ENCODE results near the gene BANK1.
"Not testable (repeated sequence)": the region's sequence is repeated elsewhere in the genome, so short reads cannot be mapped to it uniquely, and the experiment has no call there.

Gene BANK1

GRCh38 chr4:101864660-101865059 lies 74.1 kb downstream of the BANK1 start:
- no peaks in the 10 kb centered on the region for H3K36me3 ChIP-seq (ENCODE audit: control insufficient read depth, insufficient read depth, low read length)
- no peak overlapping the region for H3K4me3 ChIP-seq (ENCODE audit: insufficient read depth, low read depth, low read length, poor library complexity, severe bottlenecking)
- no peaks in the 10 kb centered on the region for H3K9me3 ChIP-seq (ENCODE audit: control insufficient read depth, low read length)
- no peak for DNase-seq
- H3K27ac ChIP-seq (ENCODE audit: insufficient read depth, low read length, poor library complexity, severe bottlenecking), result no peak overlapping the region
- no peaks in the 10 kb centered on the region for H3K27me3 ChIP-seq (replicated peaks; ENCODE audit: control insufficient read depth, insufficient read depth, low read length, poor library complexity, severe bottlenecking)
- no peaks in the 10 kb centered on the region for H3K4me1 ChIP-seq (ENCODE audit: control insufficient read depth, insufficient read depth, low read length, poor library complexity, severe bottlenecking)

- H3K27me3 ChIP-seq (replicated peaks; ENCODE audit: control insufficient read depth, insufficient read depth, low read length, poor library complexity, severe bottlenecking), result no peaks in the 10 kb centered on the region
Observed at GRCh38 chr4:101865501-101866062, 75.1 kb downstream of the BANK1 start.

GRCh38 chr4:101870874-101871273 lies 80.3 kb downstream of the BANK1 start:
- DNase-seq, result no peak

More at GRCh38 chr4:101865501-101866062, 75.1 kb downstream of the BANK1 start:
- no peak overlapping the region for H3K4me3 ChIP-seq (ENCODE audit: insufficient read depth, low read depth, low read length, poor library complexity, severe bottlenecking)
- no peak overlapping the region for H3K27ac ChIP-seq (ENCODE audit: insufficient read depth, low read length, poor library complexity, severe bottlenecking)
- H3K9me3 ChIP-seq (ENCODE audit: control insufficient read depth, low read length), result no peaks in the 10 kb centered on the region
- DNase-seq, result no peak
- no peaks in the 10 kb centered on the region for H3K4me1 ChIP-seq (ENCODE audit: control insufficient read depth, insufficient read depth, low read length, poor library complexity, severe bottlenecking)
- H3K36me3 ChIP-seq (ENCODE audit: control insufficient read depth, insufficient read depth, low read length), result no peaks in the 10 kb centered on the region

GRCh38 chr4:101871962-101872676 lies 81.6 kb downstream of the BANK1 start:
- H3K4me3 ChIP-seq (ENCODE audit: insufficient read depth, low read depth, low read length, poor library complexity, severe bottlenecking), result no peak overlapping the region
- H3K27ac ChIP-seq (ENCODE audit: insufficient read depth, low read length, poor library complexity, severe bottlenecking), result no peak overlapping the region
- H3K9me3 ChIP-seq (ENCODE audit: control insufficient read depth, low read length), result no peaks in the 10 kb centered on the region
- no peak for DNase-seq
- H3K27me3 ChIP-seq (replicated peaks; ENCODE audit: control insufficient read depth, insufficient read depth, low read length, poor library complexity, severe bottlenecking), result no peaks in the 10 kb centered on the region
- no peaks in the 10 kb centered on the region for H3K4me1 ChIP-seq (ENCODE audit: control insufficient read depth, insufficient read depth, low read length, poor library complexity, severe bottlenecking)
- no peaks in the 10 kb centered on the region for H3K36me3 ChIP-seq (ENCODE audit: control insufficient read depth, insufficient read depth, low read length)

More at GRCh38 chr4:101870874-101871273, 80.3 kb downstream of the BANK1 start:
- no peaks in the 10 kb centered on the region for H3K9me3 ChIP-seq (ENCODE audit: control insufficient read depth, low read length)
- no peaks in the 10 kb centered on the region for H3K4me1 ChIP-seq (ENCODE audit: control insufficient read depth, insufficient read depth, low read length, poor library complexity, severe bottlenecking)
- H3K27ac ChIP-seq (ENCODE audit: insufficient read depth, low read length, poor library complexity, severe bottlenecking), result no peak overlapping the region
- no peaks in the 10 kb centered on the region for H3K36me3 ChIP-seq (ENCODE audit: control insufficient read depth, insufficient read depth, low read length)
- H3K27me3 ChIP-seq (replicated peaks; ENCODE audit: control insufficient read depth, insufficient read depth, low read length, poor library complexity, severe bottlenecking), result no peaks in the 10 kb centered on the region
- no peak overlapping the region for H3K4me3 ChIP-seq (ENCODE audit: insufficient read depth, low read depth, low read length, poor library complexity, severe bottlenecking)

GRCh38 chr4:101885574-101885973 lies 95.0 kb downstream of the BANK1 start:
- Histone ChIP-seq H3K4me1 (ENCODE audit: control insufficient read depth, insufficient read depth, low read length, poor library complexity, severe bottlenecking) (no peaks in the 10 kb centered on the region), H3K27ac (ENCODE audit: insufficient read depth, low read length, poor library complexity, severe bottlenecking) (no peak overlapping the region), H3K36me3 (ENCODE audit: control insufficient read depth, insufficient read depth, low read length) (no peaks in the 10 kb centered on the region), H3K27me3 (replicated peaks; ENCODE audit: control insufficient read depth, insufficient read depth, low read length, poor library complexity, severe bottlenecking) (no peaks in the 10 kb centered on the region), H3K9me3 (ENCODE audit: control insufficient read depth, low read length) (no peaks in the 10 kb centered on the region), H3K4me3 (ENCODE audit: insufficient read depth, low read depth, low read length, poor library complexity, severe bottlenecking) (no peak overlapping the region)
- no peak for DNase-seq

- Histone ChIP-seq H3K27ac (ENCODE audit: insufficient read depth, low read length, poor library complexity, severe bottlenecking) (no peak overlapping the region), H3K27me3 (replicated peaks; ENCODE audit: control insufficient read depth, insufficient read depth, low read length, poor library complexity, severe bottlenecking) (no peaks in the 10 kb centered on the region), H3K9me3 (ENCODE audit: control insufficient read depth, low read length) (no peaks in the 10 kb centered on the region), H3K36me3 (ENCODE audit: control insufficient read depth, insufficient read depth, low read length) (no peaks in the 10 kb centered on the region), H3K4me3 (ENCODE audit: insufficient read depth, low read depth, low read length, poor library complexity, severe bottlenecking) (no peak overlapping the region), H3K4me1 (ENCODE audit: control insufficient read depth, insufficient read depth, low read length, poor library complexity, severe bottlenecking) (no peaks in the 10 kb centered on the region)
- no peak for DNase-seq
Observed at GRCh38 chr4:101886826-101887225, 96.3 kb downstream of the BANK1 start.

- Histone ChIP-seq H3K4me3 (ENCODE audit: insufficient read depth, low read depth, low read length, poor library complexity, severe bottlenecking) (no peak overlapping the region), H3K36me3 (ENCODE audit: control insufficient read depth, insufficient read depth, low read length) (no peaks in the 10 kb centered on the region), H3K4me1 (ENCODE audit: control insufficient read depth, insufficient read depth, low read length, poor library complexity, severe bottlenecking) (no peaks in the 10 kb centered on the region)
Observed at GRCh38 chr4:101888472-101888871, 97.9 kb downstream of the BANK1 start.

GRCh38 chr4:101905527-101905926 lies 115.0 kb downstream of the BANK1 start:
- H3K27ac ChIP-seq (ENCODE audit: insufficient read depth, low read length, poor library complexity, severe bottlenecking); DNase-seq; H3K4me1 ChIP-seq (ENCODE audit: control insufficient read depth, insufficient read depth, low read length, poor library complexity, severe bottlenecking); H3K9me3 ChIP-seq (ENCODE audit: control insufficient read depth, low read length); H3K36me3 ChIP-seq (ENCODE audit: control insufficient read depth, insufficient read depth, low read length); H3K4me3 ChIP-seq (ENCODE audit: insufficient read depth, low read depth, low read length, poor library complexity, severe bottlenecking); H3K27me3 ChIP-seq (replicated peaks; ENCODE audit: control insufficient read depth, insufficient read depth, low read length, poor library complexity, severe bottlenecking): not testable (repeated sequence)

More at GRCh38 chr4:101888472-101888871, 97.9 kb downstream of the BANK1 start:
- Histone ChIP-seq H3K9me3 (ENCODE audit: control insufficient read depth, low read length) (no peaks in the 10 kb centered on the region), H3K27ac (ENCODE audit: insufficient read depth, low read length, poor library complexity, severe bottlenecking) (no peak overlapping the region), H3K27me3 (replicated peaks; ENCODE audit: control insufficient read depth, insufficient read depth, low read length, poor library complexity, severe bottlenecking) (no peaks in the 10 kb centered on the region)
- no peak for DNase-seq

- Histone ChIP-seq H3K27ac (ENCODE audit: insufficient read depth, low read length, poor library complexity, severe bottlenecking) (no peak overlapping the region), H3K36me3 (ENCODE audit: control insufficient read depth, insufficient read depth, low read length) (no peaks in the 10 kb centered on the region), H3K4me3 (ENCODE audit: insufficient read depth, low read depth, low read length, poor library complexity, severe bottlenecking) (no peak overlapping the region), H3K27me3 (replicated peaks; ENCODE audit: control insufficient read depth, insufficient read depth, low read length, poor library complexity, severe bottlenecking) (no peaks in the 10 kb centered on the region), H3K4me1 (ENCODE audit: control insufficient read depth, insufficient read depth, low read length, poor library complexity, severe bottlenecking) (no peaks in the 10 kb centered on the region), H3K9me3 (ENCODE audit: control insufficient read depth, low read length) (no peaks in the 10 kb centered on the region)
- no peak for DNase-seq
Observed at GRCh38 chr4:101910786-101911373, 120.3 kb downstream of the BANK1 start.

GRCh38 chr4:101911616-101912015 lies 121.1 kb downstream of the BANK1 start:
- Histone ChIP-seq H3K27me3 (replicated peaks; ENCODE audit: control insufficient read depth, insufficient read depth, low read length, poor library complexity, severe bottlenecking) (no peaks in the 10 kb centered on the region), H3K4me1 (ENCODE audit: control insufficient read depth, insufficient read depth, low read length, poor library complexity, severe bottlenecking) (no peaks in the 10 kb centered on the region), H3K27ac (ENCODE audit: insufficient read depth, low read length, poor library complexity, severe bottlenecking) (no peak overlapping the region), H3K36me3 (ENCODE audit: control insufficient read depth, insufficient read depth, low read length) (no peaks in the 10 kb centered on the region), H3K9me3 (ENCODE audit: control insufficient read depth, low read length) (no peaks in the 10 kb centered on the region), H3K4me3 (ENCODE audit: insufficient read depth, low read depth, low read length, poor library complexity, severe bottlenecking) (no peak overlapping the region)
- DNase-seq, result no peak

All from effector memory CD4-positive, alpha-beta T cell (primary cell).